HAP-1 (cell line): Measurements from ENCODE around the gene PITX3.
"Not testable (repeated sequence)": the region's sequence is repeated elsewhere in the genome, so short reads cannot be mapped to it uniquely, and the experiment has no call there.

Experiments
- DNase-seq, 2 experiments: peaks; one replicate each; pipeline ENCODE4 v3.0.0-alpha.2; 2016 to 2020; ENCODE audit warnings: low spot score in 2 of 2
- H3K27me3 ChIP-seq: fragments of 250-450 bp; sonication (Bioruptor Pico); 2 replicates; pipeline ENCODE4 v1.5.1; 2020; ENCODE audit warnings: low read depth, mild to moderate bottlenecking, moderate library complexity
- H3K36me3 ChIP-seq: fragments of 250-450 bp; sonication (Bioruptor Pico); replicated peaks from 2 replicates; pipeline ENCODE4 v1.5.1; 2020; ENCODE audit warnings: mild to moderate bottlenecking
- H3K4me1 ChIP-seq: fragments of 250-450 bp; sonication (Bioruptor Pico); 2 replicates; pipeline ENCODE4 v1.5.1; 2020; ENCODE audit warnings: mild to moderate bottlenecking
- H3K4me3 ChIP-seq: fragments of 250-450 bp; sonication (Bioruptor Pico); 2 replicates; pipeline ENCODE4 v1.5.1; 2020; ENCODE audit warnings: mild to moderate bottlenecking, moderate library complexity
- H3K9me3 ChIP-seq: fragments of 250-450 bp; sonication (Bioruptor Pico); 2 replicates; pipeline ENCODE4 v1.5.1; 2020; ENCODE audit warnings: mild to moderate bottlenecking, moderate library complexity
- in situ Hi-C: fragments of 300-500 bp; cut with MboI; formaldehyde crosslinking; loops from 3 replicates; pipeline ENCODE4 v1.14.3; 2020; ENCODE audit warnings: low sequenced_read_pairs, inconsistent platforms, mixed read lengths

PITX3 gene

GRCh38 chr10:102200751-102201640 is 40.3 kb downstream of the PITX3 start:
- Histone ChIP-seq H3K4me1 (no peaks in the 10 kb centered on the region), H3K4me3 (no peak overlapping the region), H3K9me3 (peaks cover 6% of the 10 kb centered on the region), H3K27me3 (no peaks in the 10 kb centered on the region), H3K36me3 (no peaks in the 10 kb centered on the region)
- DNase-seq: no peak
- in situ Hi-C loops: no loop called here

GRCh38 chr10:102198027-102198426 is 43.3 kb downstream of the PITX3 start:
- no peaks in the 10 kb centered on the region for H3K27me3 ChIP-seq
- in situ Hi-C loops: no loop called here
- no peaks in the 10 kb centered on the region for H3K4me1 ChIP-seq
- H3K9me3 ChIP-seq: no peaks in the 10 kb centered on the region; the same call in 1 of the 2 replicates
- no peak for DNase-seq
- no peaks in the 10 kb centered on the region for H3K36me3 ChIP-seq
- H3K4me3 ChIP-seq: no peak overlapping the region

GRCh38 chr10:102196893-102197292 is 44.4 kb downstream of the PITX3 start:
- Histone ChIP-seq H3K4me1 (no peaks in the 10 kb centered on the region), H3K9me3 (0 out of 2 replicates have a peak, but pooled peaks cover 4% of the 10 kb centered on the region), H3K27me3 (no peaks in the 10 kb centered on the region), H3K4me3 (no peak overlapping the region), H3K36me3 (no peaks in the 10 kb centered on the region)
- no peak for DNase-seq
- in situ Hi-C loops: no loop called here

GRCh38 chr10:102195296-102195870 is 45.9 kb downstream of the PITX3 start:
- DNase-seq: no peak
- no peak overlapping the region for H3K4me3 ChIP-seq
- H3K27me3 ChIP-seq: no peaks in the 10 kb centered on the region
- no peaks in the 10 kb centered on the region for H3K4me1 ChIP-seq
- in situ Hi-C loops: no loop called here
- H3K9me3 ChIP-seq: peaks cover 8% of the 10 kb centered on the region; the same call in 1 of the 2 replicates
- no peaks in the 10 kb centered on the region for H3K36me3 ChIP-seq

GRCh38 chr10:102191956-102192355 is 49.4 kb downstream of the PITX3 start:
- in situ Hi-C loops: no loop called here
- H3K9me3 ChIP-seq: peaks cover 8% of the 10 kb centered on the region; the same call in 1 of the 2 replicates
- no peak for DNase-seq
- no peaks in the 10 kb centered on the region for H3K36me3 ChIP-seq
- no peaks in the 10 kb centered on the region for H3K4me1 ChIP-seq
- no peak overlapping the region for H3K4me3 ChIP-seq
- no peaks in the 10 kb centered on the region for H3K27me3 ChIP-seq

GRCh38 chr10:102188941-102189898 is 52.1 kb downstream of the PITX3 start:
- in situ Hi-C loops, H3K4me3 ChIP-seq, H3K36me3 ChIP-seq, DNase-seq, H3K4me1 ChIP-seq, H3K27me3 ChIP-seq: not testable (repeated sequence)
- H3K9me3 ChIP-seq: peaks cover 20% of the 10 kb centered on the region

GRCh38 chr10:102188298-102188940 is 52.9 kb downstream of the PITX3 start:
- DNase-seq: no peak
- Histone ChIP-seq H3K27me3 (no peaks in the 10 kb centered on the region), H3K9me3 (peaks cover 21% of the 10 kb centered on the region), H3K36me3 (no peaks in the 10 kb centered on the region), H3K4me1 (no peaks in the 10 kb centered on the region), H3K4me3 (no peak overlapping the region)
- in situ Hi-C loops: no loop called here

GRCh38 chr10:102185811-102186527 is 55.3 kb downstream of the PITX3 start:
- DNase-seq: no peak
- H3K4me3 ChIP-seq: no peak overlapping the region
- no peaks in the 10 kb centered on the region for H3K4me1 ChIP-seq
- in situ Hi-C loops: no loop called here
- no peaks in the 10 kb centered on the region for H3K36me3 ChIP-seq
- peaks cover 14% of the 10 kb centered on the region for H3K9me3 ChIP-seq
- H3K27me3 ChIP-seq: no peaks in the 10 kb centered on the region

- no peaks in the 10 kb centered on the region for H3K4me1 ChIP-seq
- in situ Hi-C loops: no loop called here
- no peak for DNase-seq
These were observed 56.0 kb downstream of the PITX3 start for GRCh38 chr10:102185272-102185671.

GRCh38 chr10:102184606-102185005 is 56.7 kb downstream of the PITX3 start:
- in situ Hi-C loops: no loop called here
- H3K4me1 ChIP-seq: no peaks in the 10 kb centered on the region
- DNase-seq: no peak
- no peaks in the 10 kb centered on the region for H3K36me3 ChIP-seq
- no peak overlapping the region for H3K4me3 ChIP-seq
- H3K9me3 ChIP-seq: peaks cover 14% of the 10 kb centered on the region
- H3K27me3 ChIP-seq: no peaks in the 10 kb centered on the region

More at GRCh38 chr10:102185272-102185671, 56.0 kb downstream of the PITX3 start:
- Histone ChIP-seq H3K9me3 (peaks cover 14% of the 10 kb centered on the region), H3K27me3 (no peaks in the 10 kb centered on the region), H3K36me3 (no peaks in the 10 kb centered on the region), H3K4me3 (no peak overlapping the region)
